GM21528 (cell line): ENCODE data around the gene PPT2.
"Not testable (repeated sequence)": the region's sequence is repeated elsewhere in the genome, so short reads cannot be mapped to it uniquely, and the experiment has no call there.

Experiments used
- ATAC-seq: cut with Tn5 transposase; IDR thresholded peaks from one replicate; pipeline ENCODE4 v1.9.1; 2021; ENCODE audit warnings: mild to moderate bottlenecking, moderate library complexity; ENCODE audit not compliant: unreplicated experiment, low FRiP score

PPT2 gene

GRCh38 chr6:32126880-32127279 is 27.1 kb upstream of the PPT2 start:
- no peak for ATAC-seq

- no peak for ATAC-seq
Measured at GRCh38 chr6:32127409-32127716, 26.6 kb upstream of the PPT2 start.

- peak; percentile 81 for ATAC-seq
Measured at GRCh38 chr6:32127717-32128592, 26.0 kb upstream of the PPT2 start, which contains the start of gene ATF6B. TSS of gene ATF6B (minus strand) at chr6:32128246. CDS start at chr6:32128207, 39 bp downstream.

- no peak for ATAC-seq
Measured at GRCh38 chr6:32128751-32129296, 25.1 kb upstream of the PPT2 start.

GRCh38 chr6:32129297-32130088 is 24.4 kb upstream of the PPT2 start:
- peak; percentile 7 for ATAC-seq

GRCh38 chr6:32131439-32131948 is 22.4 kb upstream of the PPT2 start:
- ATAC-seq = no peak

- ATAC-seq = no peak
Measured at GRCh38 chr6:32132110-32132509, 21.8 kb upstream of the PPT2 start.

- ATAC-seq = no peak
Measured at GRCh38 chr6:32133786-32134185, 20.2 kb upstream of the PPT2 start.

GRCh38 chr6:32137454-32137853 is 16.5 kb upstream of the PPT2 start:
- no peak for ATAC-seq

- ATAC-seq = no peak
Measured at GRCh38 chr6:32139590-32139989, 14.4 kb upstream of the PPT2 start.

GRCh38 chr6:32140420-32141046 is 13.4 kb upstream of the PPT2 start:
- no peak for ATAC-seq

- ATAC-seq = not testable (repeated sequence)
Measured at GRCh38 chr6:32144238-32144637, 9.7 kb upstream of the PPT2 start.

- no peak for ATAC-seq
Measured at GRCh38 chr6:32146287-32146686, 7.7 kb upstream of the PPT2 start.

- no peak for ATAC-seq
Measured at GRCh38 chr6:32146687-32147086, 7.3 kb upstream of the PPT2 start.

- no peak for ATAC-seq
Measured at GRCh38 chr6:32147401-32148132, 6.4 kb upstream of the PPT2 start.

- no peak for ATAC-seq
Measured at GRCh38 chr6:32148289-32149091, 5.5 kb upstream of the PPT2 start.

GRCh38 chr6:32149092-32149755 is 4.7 kb upstream of the PPT2 start:
- ATAC-seq = no peak

GRCh38 chr6:32149932-32150870 is 3.7 kb upstream of the PPT2 start:
- ATAC-seq = no peak
